NCI-H187 treated with DMSO at 0.1 percent for 48 hours (cell line): ENCODE measurements around the gene POLR3K.
"Not testable (repeated sequence)": the region's sequence is repeated elsewhere in the genome, so short reads cannot be mapped to it uniquely, and the experiment has no call there.

Source experiments
- DNase-seq: peaks from one replicate; lab custom pipeline; 2025; lab: John Stamatoyannopoulos, UW

POLR3K gene

DNA sequence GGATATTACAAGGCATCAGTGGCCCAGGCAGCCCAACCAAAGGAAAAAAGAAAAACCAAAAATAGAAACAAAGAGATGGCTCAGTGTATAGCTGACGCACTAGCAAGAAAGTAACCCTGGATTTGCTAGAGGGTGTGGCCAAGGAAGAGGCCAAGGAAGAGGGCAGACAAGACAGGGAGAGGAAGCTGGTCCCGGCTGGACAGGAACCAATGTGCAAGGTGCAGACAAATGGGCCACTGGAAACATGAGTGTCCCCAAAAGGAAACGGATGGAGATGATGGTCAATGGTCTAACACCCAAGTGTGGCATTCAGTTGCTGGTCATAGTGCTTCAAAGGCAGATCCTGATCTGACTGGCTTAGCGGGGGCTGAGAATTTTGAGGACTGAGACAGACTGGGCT is 10.7 kb downstream of the POLR3K start:
- DNase-seq, result no peak

GRCh38 chr16:42069-42457 is 11.3 kb downstream of the POLR3K start:
- DNase-seq, result no peak

DNA sequence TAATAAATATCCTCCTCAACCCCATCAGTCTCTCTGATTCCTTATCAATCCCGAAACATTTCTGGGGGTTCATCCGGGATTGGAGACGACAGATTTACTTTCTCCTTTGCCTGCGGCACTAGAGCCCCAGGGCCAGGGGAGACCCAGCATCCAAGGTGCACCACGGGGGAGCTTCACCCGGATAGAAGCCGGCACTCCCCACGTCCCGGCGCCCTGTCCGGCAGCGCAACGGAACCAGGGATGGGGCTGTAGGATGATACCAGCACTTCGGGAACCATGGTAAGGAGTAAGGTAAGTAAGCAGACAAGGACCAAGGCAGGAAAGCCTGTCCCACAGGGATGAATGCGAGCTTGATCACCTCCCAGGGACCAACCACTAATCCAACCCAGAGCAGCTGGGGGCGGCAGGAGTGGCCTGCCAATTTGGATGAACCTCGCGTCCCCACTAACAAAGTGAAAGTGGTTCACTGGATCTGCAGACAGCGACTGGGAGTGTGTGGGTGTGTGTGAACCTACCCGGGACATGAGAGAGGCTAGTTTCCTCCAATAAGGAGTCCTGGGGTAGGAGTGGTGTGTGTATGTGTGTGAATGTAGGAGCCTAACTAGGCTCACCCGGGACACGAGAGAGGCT is 11.9 kb downstream of the POLR3K start:
- no peak for DNase-seq

GRCh38 chr16:38941-39892 is 14.2 kb downstream of the POLR3K start:
- no peak for DNase-seq

DNA sequence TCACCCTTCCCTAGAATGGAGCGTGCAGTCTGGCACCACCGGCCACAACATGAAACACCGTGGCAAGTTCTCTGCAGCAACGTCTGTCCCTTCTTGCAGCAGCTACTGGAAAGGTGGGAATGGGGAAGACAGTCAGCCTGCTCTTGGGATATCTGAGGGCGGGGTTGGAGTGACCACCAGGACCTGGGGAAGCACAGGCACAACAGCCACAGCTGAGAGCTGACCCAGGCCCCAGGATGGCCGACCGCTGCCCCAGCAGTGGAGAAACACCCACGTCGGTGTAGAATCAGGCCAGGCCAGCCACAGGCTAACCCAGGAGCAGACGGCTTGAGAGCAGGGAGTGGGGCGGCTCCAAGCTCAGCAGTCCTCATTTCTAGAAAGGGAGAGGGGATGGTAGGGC is 15.2 kb downstream of the POLR3K start:
- DNase-seq, result not testable (repeated sequence)

GRCh38 chr16:37511-37910 is 15.9 kb downstream of the POLR3K start:
- DNase-seq, result no peak

DNA sequence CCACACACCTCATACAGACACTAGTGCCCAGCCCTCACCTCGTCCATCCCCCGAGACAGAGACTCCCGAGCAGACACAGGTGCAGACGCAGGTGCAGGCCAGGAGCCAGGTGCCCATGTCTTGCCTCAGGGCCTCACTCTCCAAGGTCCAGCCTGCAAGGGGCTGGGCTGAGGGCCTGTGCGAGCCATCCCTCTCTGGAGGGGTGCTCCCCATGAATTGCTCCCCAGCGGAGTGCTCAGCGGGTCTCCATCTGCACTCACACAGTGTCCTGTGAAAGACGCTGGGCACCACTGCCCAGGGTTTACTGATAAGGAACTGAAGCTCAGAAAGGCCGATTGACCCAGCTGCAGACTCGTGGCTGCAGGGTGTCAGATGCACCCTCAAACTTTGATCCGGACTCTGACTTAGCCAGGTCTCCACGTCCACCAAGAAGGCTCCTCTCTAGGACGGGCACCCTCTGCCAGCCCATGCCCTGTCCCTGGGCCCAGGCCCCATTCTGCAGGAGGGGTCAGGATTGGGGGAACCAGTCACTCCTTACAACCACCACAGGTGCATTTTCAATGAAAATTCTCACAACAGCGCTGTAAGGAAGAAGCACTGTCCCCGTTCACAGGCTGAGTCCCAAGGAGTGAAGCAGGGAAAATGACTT is 16.9 kb downstream of the POLR3K start:
- no peak for DNase-seq

DNA sequence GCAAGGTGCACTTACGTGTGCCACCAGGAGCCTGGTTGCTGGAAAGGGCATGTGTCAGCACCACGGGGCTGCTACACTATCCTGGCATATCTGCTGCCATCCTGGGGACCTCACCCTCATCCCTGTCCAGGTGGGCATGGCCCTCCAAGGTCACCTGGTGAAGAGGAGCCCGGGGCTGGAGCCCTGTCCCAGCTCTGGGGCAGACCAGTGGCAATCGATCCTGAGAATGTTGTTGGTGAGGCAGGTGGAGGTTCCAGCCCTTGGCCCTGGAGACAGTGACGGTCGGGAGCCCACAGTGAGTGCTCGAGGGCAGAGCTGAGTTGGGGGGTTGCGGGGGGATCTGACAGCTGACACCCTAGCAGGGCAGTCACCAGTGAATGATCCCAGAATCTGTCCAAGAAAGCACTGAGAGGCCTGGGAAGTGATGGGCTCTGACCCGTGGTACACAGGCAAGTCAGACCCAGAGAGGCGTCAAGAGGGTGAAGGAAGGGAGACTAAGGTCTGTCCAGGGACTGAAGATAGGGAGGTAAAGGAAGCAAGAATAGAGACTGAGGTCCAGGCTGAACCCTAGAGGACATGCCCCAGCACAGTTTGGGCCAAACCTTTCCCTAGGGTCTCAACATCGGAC is 17.6 kb downstream of the POLR3K start:
- DNase-seq, result no peak

DNA sequence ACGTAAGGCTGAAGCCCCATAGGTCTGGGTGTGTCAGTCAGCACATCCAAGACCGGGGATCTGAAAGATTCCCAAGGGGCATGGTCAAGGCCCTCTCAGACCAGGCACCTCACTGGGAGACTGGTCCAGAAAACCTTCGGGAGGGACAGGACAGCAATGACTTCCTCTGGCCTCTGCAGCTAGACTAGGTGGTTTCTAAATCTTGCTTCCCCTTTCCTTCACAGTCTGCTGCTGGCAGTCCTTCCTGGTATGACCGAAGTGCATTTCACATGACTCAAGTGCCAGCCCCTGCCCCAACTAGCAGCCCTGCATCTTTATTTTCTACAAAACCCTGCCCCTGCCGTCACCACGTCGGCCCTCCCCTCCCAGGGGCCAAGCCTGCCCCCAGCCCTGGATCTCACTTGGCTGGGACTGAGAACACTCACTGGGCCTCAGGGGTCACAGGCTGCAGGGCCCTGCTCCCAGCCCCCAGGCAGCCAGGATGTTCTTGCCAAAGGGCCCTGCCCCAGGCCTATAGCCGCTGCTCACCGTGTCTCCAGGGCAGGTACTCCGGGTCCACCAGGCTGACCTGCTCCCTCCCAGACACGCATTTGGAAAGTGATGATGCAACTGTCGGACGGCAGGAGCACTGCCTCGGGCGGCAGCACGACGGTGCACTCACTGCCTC is 18.3 kb downstream of the POLR3K start:
- DNase-seq, result no peak

DNA sequence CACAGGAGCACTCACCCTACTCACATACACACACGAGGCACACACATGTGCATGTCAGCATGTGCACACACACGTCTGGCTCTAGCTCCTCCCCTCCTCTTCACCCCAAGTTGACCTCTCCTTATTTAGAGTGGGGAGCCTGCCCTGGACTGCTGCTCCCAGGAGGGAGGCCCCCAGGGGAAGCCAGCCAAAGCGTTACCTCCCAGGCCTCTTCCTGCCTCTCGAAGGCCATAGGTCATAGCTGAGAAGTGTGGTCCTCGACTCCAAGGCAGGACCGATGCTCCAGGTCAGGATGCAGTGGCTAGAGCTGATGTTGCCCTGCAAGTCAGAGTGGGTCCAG is 18.8 kb downstream of the POLR3K start:
- no peak for DNase-seq

DNA sequence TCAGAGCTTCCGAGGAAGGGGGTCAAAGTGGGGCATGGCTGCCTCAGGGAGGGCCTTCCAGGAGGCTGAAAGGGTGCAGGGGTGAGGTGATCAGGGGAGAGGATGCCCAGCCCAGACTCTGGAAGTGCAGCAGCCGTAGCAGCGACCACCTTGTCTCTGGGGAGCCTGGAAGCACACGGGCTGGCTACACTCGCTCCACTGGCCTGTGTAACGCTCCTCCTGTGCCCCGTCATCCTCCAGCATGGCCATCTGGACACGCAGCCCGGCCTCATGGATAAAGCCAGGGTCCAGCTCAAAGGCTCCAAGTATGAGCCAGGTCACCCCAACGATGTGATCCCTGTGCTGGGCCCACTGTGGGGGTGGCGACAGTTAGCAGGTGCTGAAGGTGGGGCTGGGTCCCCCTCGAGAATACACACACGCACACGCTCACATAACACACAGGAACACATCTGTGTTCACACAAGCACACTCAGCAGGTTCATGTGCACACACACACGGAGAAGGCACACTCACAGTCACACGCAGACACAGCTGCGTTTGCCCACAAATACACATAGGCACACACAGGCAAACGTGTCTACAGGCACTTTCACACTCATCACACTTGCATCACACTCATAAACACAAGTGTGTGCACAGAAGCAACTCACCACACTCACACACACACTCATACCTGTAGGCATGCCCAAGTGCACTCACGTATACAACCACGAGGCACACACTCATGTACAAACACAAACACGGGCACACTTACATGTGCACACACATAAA is 19.3 kb downstream of the POLR3K start:
- no peak for DNase-seq

DNA sequence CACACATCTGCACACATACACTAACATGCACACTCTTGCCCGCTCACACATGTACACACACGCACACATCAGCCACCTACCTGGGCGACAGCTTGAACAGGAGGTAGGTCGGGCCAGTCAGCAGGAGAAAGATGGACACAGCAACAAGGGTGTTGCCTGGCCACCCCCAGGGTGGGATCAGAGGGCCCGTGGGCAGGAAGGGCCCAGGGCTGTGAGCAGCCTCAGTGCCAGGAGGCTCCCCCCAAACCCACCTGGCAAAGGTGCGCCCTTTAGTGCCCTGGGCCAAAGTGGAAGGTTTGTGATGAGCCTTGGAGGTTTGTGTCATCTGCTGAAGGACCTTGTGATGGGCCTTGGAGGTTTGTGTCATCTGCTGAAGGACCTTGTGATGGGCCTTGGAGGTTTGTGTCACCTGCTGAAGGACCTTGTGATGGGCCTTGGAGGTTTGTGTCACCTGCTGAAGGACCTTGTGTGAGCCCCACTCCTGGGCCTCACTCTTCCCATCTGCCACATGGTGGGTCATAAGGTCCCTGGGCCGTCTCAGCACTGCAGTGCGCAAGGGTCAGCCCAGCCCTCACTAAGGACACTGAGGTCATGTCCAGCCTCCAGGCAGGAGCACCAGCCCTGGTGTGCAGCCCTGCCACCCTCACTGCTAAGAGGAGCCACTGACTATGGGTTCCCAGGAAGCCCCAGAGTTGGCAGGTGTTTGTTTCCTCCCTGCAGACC is 20.1 kb downstream of the POLR3K start:
- not testable (repeated sequence) for DNase-seq

GRCh38 chr16:30627-31026 is 22.8 kb downstream of the POLR3K start:
- not testable (repeated sequence) for DNase-seq

DNA sequence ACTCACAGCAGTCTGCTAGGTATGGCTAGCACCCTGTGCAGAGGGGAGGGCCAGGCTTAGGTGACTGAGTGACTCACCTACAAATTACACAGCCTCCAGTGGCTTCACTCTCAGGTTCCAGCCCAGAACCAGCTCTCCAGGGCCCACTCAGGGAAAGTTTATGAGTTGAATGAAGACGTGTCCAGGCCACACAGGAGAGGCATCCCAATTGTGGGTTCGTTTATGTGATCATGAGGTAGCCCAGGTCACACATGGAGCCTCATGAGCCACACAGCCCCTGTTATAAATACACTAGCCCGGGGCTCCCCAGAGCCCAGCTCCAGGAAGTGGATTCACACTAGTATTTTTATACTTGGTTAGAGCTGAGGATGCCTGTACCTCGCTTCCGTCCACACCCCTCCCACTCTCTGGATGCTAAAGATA is 27.5 kb downstream of the POLR3K start:
- not testable (repeated sequence) for DNase-seq

- DNase-seq, result not testable (repeated sequence)
These were observed 29.3 kb downstream of the POLR3K start for GRCh38 chr16:24151-24550.

GRCh38 chr16:20886-21285 is 32.5 kb downstream of the POLR3K start:
- DNase-seq, result not testable (repeated sequence)

DNA sequence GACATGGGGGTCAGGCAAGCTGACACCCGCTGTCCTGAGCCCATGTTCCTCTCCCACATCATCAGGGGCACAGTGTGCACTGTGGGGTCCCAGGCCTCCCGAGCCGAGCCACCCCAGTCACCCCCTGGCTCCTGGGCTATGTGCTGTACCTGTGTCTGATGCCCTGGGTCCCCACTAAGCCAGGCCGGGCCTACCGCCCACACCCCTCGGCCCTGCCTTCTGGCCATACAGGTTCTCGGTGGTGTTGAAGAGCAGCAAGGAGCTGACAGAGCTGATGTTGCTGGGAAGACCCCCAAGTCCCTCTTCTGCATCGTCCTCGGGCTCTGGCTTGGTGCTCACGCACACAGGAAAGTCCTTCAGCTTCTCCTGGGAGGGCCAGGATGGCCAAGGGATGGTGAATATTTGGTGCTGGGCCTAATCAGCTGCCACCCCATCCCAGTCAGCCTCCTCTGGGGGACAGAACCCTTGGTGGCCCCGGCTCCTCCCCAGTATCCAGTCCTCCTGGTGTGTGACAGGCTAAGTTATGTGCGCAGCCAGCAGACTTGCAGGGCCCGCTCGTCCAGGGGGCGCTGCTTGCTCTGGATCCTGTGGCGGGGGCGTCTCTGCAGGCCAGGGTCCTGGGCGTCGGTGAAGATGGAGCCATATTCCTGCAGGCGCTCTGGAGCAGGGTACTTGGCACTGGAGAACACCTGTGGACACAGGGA is 36.2 kb downstream of the POLR3K start:
- DNase-seq, result not testable (repeated sequence)

GRCh38 chr16:10772-11171 is 42.6 kb downstream of the POLR3K start:
- peak; percentile 26 for DNase-seq

DNA sequence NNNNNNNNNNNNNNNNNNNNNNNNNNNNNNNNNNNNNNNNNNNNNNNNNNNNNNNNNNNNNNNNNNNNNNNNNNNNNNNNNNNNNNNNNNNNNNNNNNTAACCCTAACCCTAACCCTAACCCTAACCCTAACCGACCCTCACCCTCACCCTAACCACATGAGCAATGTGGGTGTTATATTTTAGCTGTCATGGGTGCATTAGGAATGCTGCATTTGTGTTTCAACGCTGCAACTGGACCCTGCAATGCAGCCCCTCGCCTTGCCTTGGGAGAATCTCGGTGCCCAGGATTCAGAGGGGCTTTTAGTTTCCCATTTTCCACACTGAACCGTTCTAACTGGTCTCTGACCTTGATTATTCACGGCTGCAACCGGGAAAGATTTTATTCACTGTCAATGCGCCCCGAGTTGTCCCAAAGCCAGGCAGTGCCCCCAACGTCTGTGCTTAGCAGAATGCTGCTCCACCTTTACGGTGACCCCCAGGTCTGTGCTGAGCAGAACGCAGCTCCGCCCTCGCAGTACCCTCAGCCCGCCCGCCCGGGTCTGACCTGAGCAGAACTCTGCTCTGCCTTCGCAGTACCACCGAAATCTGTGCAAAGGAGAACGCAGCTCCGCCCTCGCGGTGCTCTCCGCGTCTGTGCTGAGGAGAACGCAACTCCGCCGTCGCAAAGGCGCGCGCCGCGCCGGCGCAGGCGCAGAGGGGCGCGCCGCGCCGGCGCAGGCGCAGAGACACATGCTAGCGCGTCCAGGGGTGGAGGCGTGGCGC is 43.3 kb downstream of the POLR3K start:
- no peak for DNase-seq
